ENCODE measurements around the gene SRSF3.

SRSF3 gene

GRCh38 chr6:36574679-36575078 lies 19.5 kb upstream of the SRSF3 start:
- no peak overlapping the region for H3K4me3 ChIP-seq (ENCODE audit: low read depth, low read length)
- TF ChIP-seq, protein P1, sequence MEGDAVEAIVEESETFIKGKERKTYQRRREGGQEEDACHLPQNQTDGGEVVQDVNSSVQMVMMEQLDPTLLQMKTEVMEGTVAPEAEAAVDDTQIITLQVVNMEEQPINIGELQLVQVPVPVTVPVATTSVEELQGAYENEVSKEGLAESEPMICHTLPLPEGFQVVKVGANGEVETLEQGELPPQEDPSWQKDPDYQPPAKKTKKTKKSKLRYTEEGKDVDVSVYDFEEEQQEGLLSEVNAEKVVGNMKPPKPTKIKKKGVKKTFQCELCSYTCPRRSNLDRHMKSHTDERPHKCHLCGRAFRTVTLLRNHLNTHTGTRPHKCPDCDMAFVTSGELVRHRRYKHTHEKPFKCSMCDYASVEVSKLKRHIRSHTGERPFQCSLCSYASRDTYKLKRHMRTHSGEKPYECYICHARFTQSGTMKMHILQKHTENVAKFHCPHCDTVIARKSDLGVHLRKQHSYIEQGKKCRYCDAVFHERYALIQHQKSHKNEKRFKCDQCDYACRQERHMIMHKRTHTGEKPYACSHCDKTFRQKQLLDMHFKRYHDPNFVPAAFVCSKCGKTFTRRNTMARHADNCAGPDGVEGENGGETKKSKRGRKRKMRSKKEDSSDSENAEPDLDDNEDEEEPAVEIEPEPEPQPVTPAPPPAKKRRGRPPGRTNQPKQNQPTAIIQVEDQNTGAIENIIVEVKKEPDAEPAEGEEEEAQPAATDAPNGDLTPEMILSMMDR (IDR thresholded peaks at IDR 0.05; ENCODE audit: low read depth, low read length), result no peak
- no peak for DNase-seq
- no peaks in the 10 kb centered on the region for H3K9me3 ChIP-seq
- peaks cover 3% of the 10 kb centered on the region; the same call in 1 of the 2 replicates for H3K4me1 ChIP-seq
- H3K27me3 ChIP-seq, result no peaks in the 10 kb centered on the region
- H3K36me3 ChIP-seq, result no peaks in the 10 kb centered on the region

DNA sequence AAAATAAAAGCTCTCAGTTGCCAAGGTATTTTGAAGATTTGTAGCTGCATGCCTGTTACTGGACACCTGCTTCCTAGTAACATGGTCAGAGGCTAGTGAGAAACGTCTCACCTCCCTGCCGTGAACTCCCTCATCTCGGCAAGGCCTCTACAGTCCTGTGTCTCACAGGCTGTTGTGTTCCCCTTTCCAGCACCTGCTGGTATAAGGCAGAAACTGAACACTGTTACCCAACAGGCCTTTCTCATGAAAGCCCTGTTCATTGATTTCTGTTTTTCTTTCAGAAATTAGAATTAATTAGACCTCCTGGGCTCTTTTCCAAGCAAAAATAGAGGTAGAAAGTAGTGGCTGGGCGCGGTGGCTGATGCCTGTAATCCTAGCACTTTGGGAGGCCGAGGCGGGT lies 17.6 kb upstream of the SRSF3 start:
- no peak for DNase-seq

GRCh38 chr6:36577301-36577700 lies 16.9 kb upstream of the SRSF3 start:
- Histone ChIP-seq H3K4me3 (ENCODE audit: low read depth, low read length) (no peak overlapping the region), H3K9me3 (no peaks in the 10 kb centered on the region), H3K27me3 (no peaks in the 10 kb centered on the region), H3K4me1 (peaks cover 3% of the 10 kb centered on the region; the same call in 1 of the 2 replicates), H3K36me3 (no peaks in the 10 kb centered on the region)
- TF ChIP-seq, protein P1 (IDR thresholded peaks at IDR 0.05; ENCODE audit: low read depth, low read length), result no peak
- DNase-seq, result no peak

More for the DNA sequence above, 17.6 kb upstream of the SRSF3 start:
- Histone ChIP-seq H3K36me3 (no peaks in the 10 kb centered on the region), H3K4me1 (peaks cover 3% of the 10 kb centered on the region; the same call in 1 of the 2 replicates), H3K4me3 (ENCODE audit: low read depth, low read length) (no peak overlapping the region), H3K9me3 (no peaks in the 10 kb centered on the region), H3K27me3 (no peaks in the 10 kb centered on the region)
- TF ChIP-seq, protein P1 (IDR thresholded peaks at IDR 0.05; ENCODE audit: low read depth, low read length), result no peak

- peaks cover 3% of the 10 kb centered on the region; the same call in 1 of the 2 replicates for H3K4me1 ChIP-seq
- TF ChIP-seq, protein P1 (IDR thresholded peaks at IDR 0.05; ENCODE audit: low read depth, low read length), result no peak
- no peaks in the 10 kb centered on the region for H3K27me3 ChIP-seq
- H3K36me3 ChIP-seq, result no peaks in the 10 kb centered on the region
- H3K4me3 ChIP-seq (ENCODE audit: low read depth, low read length), result no peak overlapping the region
- DNase-seq, result no peak
- H3K9me3 ChIP-seq, result no peaks in the 10 kb centered on the region
Measured at GRCh38 chr6:36578030-36578429, 16.1 kb upstream of the SRSF3 start.

- Histone ChIP-seq H3K9me3 (no peaks in the 10 kb centered on the region), H3K36me3 (no peaks in the 10 kb centered on the region), H3K4me1 (peaks cover 3% of the 10 kb centered on the region; the same call in 1 of the 2 replicates), H3K27me3 (no peaks in the 10 kb centered on the region), H3K4me3 (ENCODE audit: low read depth, low read length) (no peak overlapping the region)
- TF ChIP-seq, protein P1 (IDR thresholded peaks at IDR 0.05; ENCODE audit: low read depth, low read length), result no peak
- DNase-seq, result peak; percentile 22
Measured at GRCh38 chr6:36578431-36578830, 15.7 kb upstream of the SRSF3 start.

GRCh38 chr6:36580184-36580526 lies 14.0 kb upstream of the SRSF3 start:
- no peak for DNase-seq
- Histone ChIP-seq H3K36me3 (no peaks in the 10 kb centered on the region), H3K9me3 (no peaks in the 10 kb centered on the region), H3K4me3 (ENCODE audit: low read depth, low read length) (no peak overlapping the region), H3K27me3 (no peaks in the 10 kb centered on the region), H3K4me1 (peaks cover 3% of the 10 kb centered on the region; the same call in 1 of the 2 replicates)
- TF ChIP-seq, protein P1 (IDR thresholded peaks at IDR 0.05; ENCODE audit: low read depth, low read length), result no peak
